ENCODE data around the gene CHMP4A. TPM values are rescaled to one million over a fixed set of nuclear protein-coding genes. Genes with fewer than 3 reads are reported as not detected.

The CHMP4A gene
- polyA plus RNA-seq, 1 donor (not counting 4 experiments of a cell fraction or from before 2014, with no cell fraction given) = 54.5 TPM

- Histone ChIP-seq H3K27me3 (ENCODE audit: control insufficient read depth, extremely low read depth, insufficient read depth, low read length) (no peaks in the 10 kb centered on the region), H3K9me3 (ENCODE audit: control insufficient read depth, low read depth, low read length) (no peaks in the 10 kb centered on the region), H3K27ac (ENCODE audit: control insufficient read depth, insufficient read depth, low read length) (no peak overlapping the region), H3K79me2 (ENCODE audit: control insufficient read depth, insufficient read depth, low read length) (peaks cover 23% of the 10 kb centered on the region), H2AFZ (ENCODE audit: control insufficient read depth, low read length) (no peak overlapping the region), H4K20me1 (ENCODE audit: control insufficient read depth, extremely low read depth, insufficient read depth, low read length) (peaks cover 4% of the 10 kb centered on the region), H3K4me1 (ENCODE audit: control insufficient read depth, extremely low read depth, insufficient read depth, low read length) (peaks cover 15% of the 10 kb centered on the region), H3K9me1 (ENCODE audit: control insufficient read depth, extremely low read depth, insufficient read depth, low read length) (no peaks in the 10 kb centered on the region), H3K4me3 (ENCODE audit: control insufficient read depth in 2 of 3, extremely low read depth in 1 of 3, insufficient read depth in 2 of 3, low read depth in 1 of 3, low read length in 3 of 3) (peak overlapping the region in 2 of 3 experiments; percentile 76 to 83), H3K9ac (ENCODE audit: control insufficient read depth, extremely low read depth, insufficient read depth, low read length) (peak overlapping the region; percentile 86), H3K4me2 (ENCODE audit: control insufficient read depth, extremely low read depth, insufficient read depth, low read depth, low read length) (peak overlapping the region; percentile 73), H3K36me3 (ENCODE audit: control insufficient read depth in 2 of 2, extremely low read depth in 1 of 2, insufficient read depth in 2 of 2, low read length in 2 of 2) (peaks cover 46 to 49% of the 10 kb centered on the region in 2 experiments)
- FAIRE-seq (no peak), DNase-seq (ENCODE audit: low read depth, low spot score) (no peak)
- dilution Hi-C loops (cut with MboI; ENCODE audit: extremely low pct_ligation_motif_present, low sequenced_read_pairs) = no loop called here
- TF ChIP-seq EZH2 (IDR thresholded peaks at IDR 0.05; ENCODE audit: low read length) = no peak
- no peak for TF ChIP-seq CTCF (optimal IDR thresholded peaks at IDR 0.05 in 1 of 3, IDR thresholded peaks at IDR 0.05 in 1 of 3, conservative IDR thresholded peaks at IDR 0.05 in 1 of 3; ENCODE audit: extremely low read depth in 1 of 3, insufficient read depth in 2 of 3, low read length in 3 of 3)
These were observed 25.8 kb downstream of the CHMP4A start for GRCh38 chr14:24187539-24187915.

- Histone ChIP-seq H3K9ac (ENCODE audit: control insufficient read depth, extremely low read depth, insufficient read depth, low read length) (no peak overlapping the region), H3K9me3 (ENCODE audit: control insufficient read depth, low read depth, low read length) (no peaks in the 10 kb centered on the region), H3K36me3 (ENCODE audit: control insufficient read depth in 2 of 2, extremely low read depth in 1 of 2, insufficient read depth in 2 of 2, low read length in 2 of 2) (peaks cover 46 to 50% of the 10 kb centered on the region in 2 experiments), H3K4me1 (ENCODE audit: control insufficient read depth, extremely low read depth, insufficient read depth, low read length) (peaks cover 15% of the 10 kb centered on the region), H3K4me3 (ENCODE audit: control insufficient read depth in 2 of 3, extremely low read depth in 1 of 3, insufficient read depth in 2 of 3, low read depth in 1 of 3, low read length in 3 of 3) (no peak overlapping the region), H3K79me2 (ENCODE audit: control insufficient read depth, insufficient read depth, low read length) (peaks cover 18% of the 10 kb centered on the region), H3K27me3 (ENCODE audit: control insufficient read depth, extremely low read depth, insufficient read depth, low read length) (no peaks in the 10 kb centered on the region), H3K27ac (ENCODE audit: control insufficient read depth, insufficient read depth, low read length) (no peak overlapping the region), H2AFZ (ENCODE audit: control insufficient read depth, low read length) (no peak overlapping the region), H4K20me1 (ENCODE audit: control insufficient read depth, extremely low read depth, insufficient read depth, low read length) (peaks cover 4% of the 10 kb centered on the region), H3K9me1 (ENCODE audit: control insufficient read depth, extremely low read depth, insufficient read depth, low read length) (no peaks in the 10 kb centered on the region), H3K4me2 (ENCODE audit: control insufficient read depth, extremely low read depth, insufficient read depth, low read depth, low read length) (no peak overlapping the region)
- FAIRE-seq (no peak), DNase-seq (ENCODE audit: low read depth, low spot score) (no peak)
- dilution Hi-C loops (cut with MboI; ENCODE audit: extremely low pct_ligation_motif_present, low sequenced_read_pairs) = no loop called here
- no peak for TF ChIP-seq CTCF (optimal IDR thresholded peaks at IDR 0.05 in 1 of 3, IDR thresholded peaks at IDR 0.05 in 1 of 3, conservative IDR thresholded peaks at IDR 0.05 in 1 of 3; ENCODE audit: extremely low read depth in 1 of 3, insufficient read depth in 2 of 3, low read length in 3 of 3)
- no peak for TF ChIP-seq EZH2 (IDR thresholded peaks at IDR 0.05; ENCODE audit: low read length)
These were observed 26.3 kb downstream of the CHMP4A start for GRCh38 chr14:24186831-24187538.

Measured in keratinocyte (primary cell).